Adipocyte (in vitro differentiated cells): ENCODE results near the gene IL1RAP.
"Not testable (repeated sequence)": the region's sequence is repeated elsewhere in the genome, so short reads cannot be mapped to it uniquely, and the experiment has no call there.

Experiments
- DNase-seq: peaks from one replicate; pipeline ENCODE4 v3.0.0-alpha.2; 2015; ENCODE audit warnings: low read depth
- H3K27me3 ChIP-seq: replicated peaks from 2 replicates; pipeline ENCODE4 v1.7.0; 2013; ENCODE audit warnings: mild to moderate bottlenecking, low read length, moderate library complexity; ENCODE audit not compliant: control insufficient read depth, insufficient read depth
- H3K36me3 ChIP-seq: 2 replicates; pipeline ENCODE4 v1.7.0; 2013; ENCODE audit warnings: low read length, mild to moderate bottlenecking, moderate library complexity; ENCODE audit not compliant: control insufficient read depth, insufficient read depth, severe bottlenecking
- H3K4me1 ChIP-seq: 2 replicates; pipeline ENCODE4 v1.7.0; 2013; ENCODE audit warnings: mild to moderate bottlenecking, low read length, moderate library complexity; ENCODE audit not compliant: control insufficient read depth, insufficient read depth
- H3K4me3 ChIP-seq: 2 replicates; pipeline ENCODE4 v1.7.0; 2013; ENCODE audit warnings: mild to moderate bottlenecking, low read length, moderate library complexity
- H3K9ac ChIP-seq: 2 replicates; pipeline ENCODE4 v1.7.0; 2013; ENCODE audit warnings: mild to moderate bottlenecking, low read length, moderate library complexity
- H3K9me3 ChIP-seq: 2 replicates; pipeline ENCODE4 v1.7.0; 2013; ENCODE audit warnings: mild to moderate bottlenecking, low read length, moderate library complexity; ENCODE audit not compliant: control insufficient read depth

Gene IL1RAP

DNA sequence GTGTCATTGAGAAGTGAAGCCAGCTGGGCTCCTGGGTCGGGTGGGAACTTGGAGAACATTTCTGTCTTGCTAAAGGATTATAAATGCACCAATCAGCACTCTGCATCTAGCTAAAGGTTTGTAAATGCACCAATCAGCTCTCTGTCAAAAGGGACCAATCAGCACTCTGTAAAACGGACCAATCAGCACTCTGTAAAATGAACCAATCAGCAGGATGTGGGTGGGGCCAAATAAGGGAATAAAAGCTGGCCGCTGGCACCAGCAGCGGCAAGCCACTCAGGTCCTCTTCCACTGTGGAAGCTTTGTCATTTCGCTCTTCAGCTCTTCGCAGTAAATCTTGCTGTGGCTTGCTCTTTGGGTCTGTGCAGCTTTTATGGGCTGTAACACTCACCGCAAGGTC, 164.0 kb downstream of the IL1RAP start:
- not testable (repeated sequence) for H3K4me3 ChIP-seq

DNA sequence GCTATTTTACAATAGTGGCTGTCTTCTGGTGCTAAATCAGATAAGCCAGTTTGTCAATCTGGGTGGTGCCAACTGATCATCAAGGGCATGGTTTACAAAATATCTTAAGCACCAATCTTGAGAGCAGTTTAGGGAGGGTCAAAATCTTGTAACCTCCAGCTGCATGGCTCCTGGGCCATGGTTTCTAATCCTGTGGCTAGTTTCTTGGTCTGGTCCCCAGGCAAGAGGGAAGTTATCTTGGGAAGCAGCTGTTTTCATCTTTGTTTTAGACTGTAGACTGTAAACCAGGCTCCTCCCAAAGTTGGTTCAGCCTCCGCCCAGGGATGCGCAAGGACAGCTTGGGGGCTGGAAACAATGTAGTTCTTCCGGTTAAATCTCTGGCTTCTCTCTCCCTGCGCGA, 166.8 kb downstream of the IL1RAP start:
- no peaks in the 10 kb centered on the region for H3K4me1 ChIP-seq
- H3K4me3 ChIP-seq, result no peak overlapping the region
- no peak for DNase-seq
- H3K9me3 ChIP-seq, result no peaks in the 10 kb centered on the region
- no peaks in the 10 kb centered on the region for H3K36me3 ChIP-seq
- no peak overlapping the region for H3K9ac ChIP-seq
- H3K27me3 ChIP-seq, result no peaks in the 10 kb centered on the region

More for the DNA sequence above, 164.0 kb downstream of the IL1RAP start:
- not testable (repeated sequence) for H3K36me3 ChIP-seq, H3K4me1 ChIP-seq, DNase-seq, H3K9me3 ChIP-seq, H3K27me3 ChIP-seq, H3K9ac ChIP-seq

DNA sequence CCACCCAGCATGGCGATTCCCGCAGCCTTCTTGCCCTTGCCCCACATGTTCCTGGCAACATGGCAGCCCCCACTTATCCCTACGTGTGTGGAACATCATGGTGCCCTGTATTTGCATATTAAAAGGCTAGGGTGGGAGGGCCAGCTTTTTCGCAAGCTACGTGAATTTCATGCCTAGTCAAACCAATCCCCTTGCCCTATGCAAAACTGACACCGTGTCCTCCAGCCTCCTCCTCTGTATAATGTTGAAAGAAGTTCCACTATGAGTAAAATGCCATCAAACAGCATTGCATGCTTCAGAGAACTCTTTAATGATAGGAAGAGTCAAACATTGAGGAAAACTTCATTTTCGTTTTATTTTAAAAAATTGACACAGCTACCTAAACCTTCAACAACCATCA, 170.9 kb downstream of the IL1RAP start:
- no peak for DNase-seq
- no peak overlapping the region for H3K9ac ChIP-seq
- H3K36me3 ChIP-seq, result no peaks in the 10 kb centered on the region
- H3K27me3 ChIP-seq, result no peaks in the 10 kb centered on the region
- H3K9me3 ChIP-seq, result no peaks in the 10 kb centered on the region
- no peaks in the 10 kb centered on the region for H3K4me1 ChIP-seq
- H3K4me3 ChIP-seq, result no peak overlapping the region

GRCh38 chr3:190686011-190686410, 172.1 kb downstream of the IL1RAP start:
- Histone ChIP-seq H3K9me3 (no peaks in the 10 kb centered on the region), H3K36me3 (no peaks in the 10 kb centered on the region), H3K27me3 (no peaks in the 10 kb centered on the region), H3K4me1 (no peaks in the 10 kb centered on the region), H3K4me3 (no peak overlapping the region), H3K9ac (no peak overlapping the region)
- DNase-seq, result no peak

DNA sequence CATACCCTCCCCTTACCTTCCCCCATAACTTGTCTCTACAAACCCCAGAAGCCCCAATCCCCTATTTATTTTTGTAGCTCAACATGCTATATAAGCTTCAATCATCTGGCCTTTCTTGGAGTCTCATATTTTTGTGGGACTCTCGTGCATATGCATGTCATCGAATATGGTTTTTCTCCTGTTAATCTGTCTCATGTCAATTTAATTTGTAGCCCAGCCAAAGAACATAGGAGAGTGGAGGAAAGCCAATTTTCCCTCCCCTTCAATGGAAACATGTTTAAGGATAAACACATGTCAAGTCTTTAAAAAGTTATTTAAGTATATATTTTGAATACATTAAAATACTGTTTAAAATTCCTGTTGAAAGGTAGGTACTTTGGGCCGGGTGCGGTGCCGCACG, 176.4 kb downstream of the IL1RAP start:
- Histone ChIP-seq H3K4me3 (no peak overlapping the region), H3K27me3 (no peaks in the 10 kb centered on the region), H3K9me3 (no peaks in the 10 kb centered on the region), H3K36me3 (no peaks in the 10 kb centered on the region), H3K9ac (no peak overlapping the region), H3K4me1 (peaks cover 3% of the 10 kb centered on the region)
- no peak for DNase-seq

GRCh38 chr3:190692256-190692655, 178.4 kb downstream of the IL1RAP start:
- H3K27me3 ChIP-seq, result no peaks in the 10 kb centered on the region
- no peak for DNase-seq
- H3K36me3 ChIP-seq, result no peaks in the 10 kb centered on the region
- H3K4me3 ChIP-seq, result no peak overlapping the region
- no peaks in the 10 kb centered on the region for H3K9me3 ChIP-seq
- H3K9ac ChIP-seq, result no peak overlapping the region
- peaks cover 8% of the 10 kb centered on the region for H3K4me1 ChIP-seq

DNA sequence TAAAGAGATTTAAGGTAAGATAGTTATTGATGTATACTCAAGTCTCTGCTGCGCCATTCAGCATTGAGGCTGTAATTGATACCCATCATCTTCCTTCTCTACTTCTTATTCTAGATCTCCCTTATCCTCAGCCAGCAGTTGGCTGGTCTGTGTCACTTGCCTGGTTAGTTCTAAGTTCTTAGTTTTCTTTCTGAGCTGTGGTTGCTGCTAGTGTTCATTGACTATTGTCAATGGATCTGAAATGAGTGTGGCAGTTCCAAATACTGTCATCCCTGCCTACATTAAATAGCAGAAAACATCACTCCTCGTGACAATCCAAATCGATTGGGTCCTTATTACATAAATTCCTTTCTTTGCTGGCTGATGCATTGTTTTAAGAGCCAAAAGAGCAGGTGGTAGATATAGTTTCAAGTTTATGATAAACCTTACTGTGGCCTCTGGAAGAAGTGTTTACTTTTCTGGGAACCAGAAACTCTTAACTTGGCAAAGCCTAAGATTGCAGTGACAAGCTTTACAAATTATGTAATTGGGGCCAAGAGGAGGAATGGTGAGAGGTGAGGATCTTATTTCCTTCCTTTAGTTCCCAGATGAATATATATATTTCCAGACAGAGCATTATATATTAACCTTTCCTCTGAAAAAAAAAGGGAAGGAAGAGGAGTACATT, 180.6 kb downstream of the IL1RAP start:
- Histone ChIP-seq H3K9ac (no peak overlapping the region), H3K4me1 (peaks cover 21% of the 10 kb centered on the region)
- DNase-seq, result no peak

GRCh38 chr3:190695225-190695624, 181.3 kb downstream of the IL1RAP start:
- DNase-seq, result no peak
- Histone ChIP-seq H3K4me3 (no peak overlapping the region), H3K27me3 (no peaks in the 10 kb centered on the region), H3K4me1 (peaks cover 21% of the 10 kb centered on the region), H3K36me3 (no peaks in the 10 kb centered on the region), H3K9me3 (no peaks in the 10 kb centered on the region), H3K9ac (no peak overlapping the region)

More for the DNA sequence above, 180.6 kb downstream of the IL1RAP start:
- H3K4me3 ChIP-seq, result no peak overlapping the region
- no peaks in the 10 kb centered on the region for H3K27me3 ChIP-seq
- no peaks in the 10 kb centered on the region for H3K36me3 ChIP-seq
- H3K9me3 ChIP-seq, result no peaks in the 10 kb centered on the region

GRCh38 chr3:190695994-190696393, 182.1 kb downstream of the IL1RAP start:
- Histone ChIP-seq H3K9ac (no peak overlapping the region), H3K36me3 (no peaks in the 10 kb centered on the region), H3K4me3 (no peak overlapping the region), H3K27me3 (no peaks in the 10 kb centered on the region), H3K4me1 (peaks cover 21% of the 10 kb centered on the region), H3K9me3 (no peaks in the 10 kb centered on the region)
- no peak for DNase-seq

- Histone ChIP-seq H3K36me3 (no peaks in the 10 kb centered on the region), H3K27me3 (no peaks in the 10 kb centered on the region), H3K4me3 (no peak overlapping the region), H3K4me1 (peaks cover 21% of the 10 kb centered on the region), H3K9ac (peak overlapping the region; percentile 65), H3K9me3 (no peaks in the 10 kb centered on the region)
- DNase-seq, result peak; percentile 86
Observed at GRCh38 chr3:190696777-190697501, 183.1 kb downstream of the IL1RAP start.

DNA sequence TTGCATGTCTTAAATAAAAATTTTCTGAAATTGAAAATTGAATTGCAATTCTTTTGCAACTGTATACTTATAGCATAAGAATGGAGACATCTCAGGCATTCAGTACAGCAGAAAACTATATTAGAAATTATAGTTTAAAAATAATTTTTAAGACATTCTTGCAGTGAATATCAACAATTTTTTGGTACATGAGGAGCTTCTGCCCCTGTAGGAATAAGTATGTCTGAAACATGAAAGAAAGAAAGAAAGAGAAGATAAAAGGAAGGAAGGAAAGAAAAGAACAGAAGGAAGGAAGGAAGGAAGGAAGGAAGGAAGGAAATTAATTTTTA, 183.6 kb downstream of the IL1RAP start:
- Histone ChIP-seq H3K4me1 (peaks cover 21% of the 10 kb centered on the region), H3K9me3 (no peaks in the 10 kb centered on the region), H3K4me3 (peak overlapping the region; percentile 72), H3K27me3 (no peaks in the 10 kb centered on the region), H3K36me3 (no peaks in the 10 kb centered on the region), H3K9ac (peak overlapping the region; percentile 65)
- DNase-seq, result no peak
